Hematopoietic multipotent progenitor cell treated with erythropoietin and hydrocortisone succinate and interleukin-3 and kit ligand, for 6 days (in vitro differentiated cells): Measurements from ENCODE around the gene SIGLECL1.

Source experiments
- DNase-seq: peaks from one replicate; pipeline ENCODE4 v3.0.0-alpha.2; 2015

The SIGLECL1 gene

DNA sequence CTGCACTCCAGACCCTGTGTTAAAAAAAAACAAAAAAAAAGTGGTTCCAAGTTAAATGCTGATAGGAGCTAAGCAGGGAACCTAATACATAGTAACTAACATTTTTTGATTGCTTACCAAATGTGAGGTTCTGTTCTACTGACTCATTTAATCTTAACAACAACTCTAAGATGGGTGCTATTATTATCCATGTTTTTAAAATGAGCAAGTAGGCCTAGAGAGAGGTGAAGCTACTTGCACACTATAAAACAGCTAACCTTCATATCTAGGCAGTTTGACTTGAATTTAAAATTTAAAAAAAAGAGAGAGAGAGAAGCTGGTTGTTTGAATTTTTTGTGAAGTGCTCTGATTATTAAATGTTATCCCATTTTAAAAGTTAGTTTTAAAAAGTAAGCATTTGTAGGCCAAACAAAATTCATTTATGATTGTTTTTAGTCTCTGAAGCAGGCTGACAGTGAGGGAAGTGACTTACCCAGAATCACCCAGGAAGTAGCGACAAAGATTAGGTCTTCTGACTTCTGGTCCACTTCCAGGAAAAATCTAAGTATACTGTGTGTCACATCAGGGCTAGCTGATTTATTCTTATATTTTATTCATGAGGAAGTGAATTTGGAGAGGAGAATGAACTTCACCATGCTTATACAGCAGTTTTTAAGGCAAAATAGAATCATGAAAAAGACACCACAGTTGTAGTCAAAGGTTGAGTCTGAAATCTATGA is 2.4 kb downstream of the SIGLECL1 start:
- no peak for DNase-seq

DNA sequence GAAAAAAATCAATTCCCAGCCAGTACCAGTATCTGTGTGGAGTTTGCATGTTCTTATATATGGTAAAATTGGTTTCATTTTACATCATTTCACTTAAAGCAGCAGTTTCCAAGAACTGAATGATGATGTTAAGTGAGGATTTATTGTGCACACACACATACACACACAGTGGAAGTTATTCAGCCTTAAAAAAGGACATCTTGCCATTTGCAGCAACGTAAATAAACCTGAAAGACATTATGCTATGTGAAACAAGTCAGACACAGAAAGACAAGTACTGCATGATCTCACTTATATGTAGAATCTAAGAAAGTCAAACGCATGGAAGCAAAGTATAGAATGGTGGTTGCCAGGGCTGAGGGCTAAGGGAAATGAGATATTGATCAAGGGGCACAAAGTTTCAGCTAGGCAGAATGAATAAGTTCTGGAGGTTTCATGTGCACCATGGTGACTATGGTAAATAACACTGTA is 5.3 kb downstream of the SIGLECL1 start:
- DNase-seq, result no peak

DNA sequence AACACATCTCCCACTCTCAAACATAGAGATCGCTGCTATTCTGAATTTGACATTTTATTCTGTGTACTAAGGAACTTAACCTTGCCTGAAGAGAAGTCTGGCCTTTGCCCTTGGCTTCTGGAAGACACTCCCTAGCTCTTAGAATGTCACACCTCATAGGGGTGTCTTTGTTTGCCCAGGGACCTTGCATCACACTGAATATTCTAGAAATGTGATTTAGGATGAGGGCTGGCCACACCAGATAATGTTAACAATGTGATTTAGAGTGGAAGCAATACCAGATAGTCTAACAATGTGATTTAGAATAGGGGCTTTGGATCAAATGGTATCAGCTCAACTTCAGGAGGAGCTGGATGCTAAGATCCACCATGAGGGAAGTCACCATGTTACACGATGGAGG is 6.6 kb downstream of the SIGLECL1 start:
- no peak for DNase-seq

DNA sequence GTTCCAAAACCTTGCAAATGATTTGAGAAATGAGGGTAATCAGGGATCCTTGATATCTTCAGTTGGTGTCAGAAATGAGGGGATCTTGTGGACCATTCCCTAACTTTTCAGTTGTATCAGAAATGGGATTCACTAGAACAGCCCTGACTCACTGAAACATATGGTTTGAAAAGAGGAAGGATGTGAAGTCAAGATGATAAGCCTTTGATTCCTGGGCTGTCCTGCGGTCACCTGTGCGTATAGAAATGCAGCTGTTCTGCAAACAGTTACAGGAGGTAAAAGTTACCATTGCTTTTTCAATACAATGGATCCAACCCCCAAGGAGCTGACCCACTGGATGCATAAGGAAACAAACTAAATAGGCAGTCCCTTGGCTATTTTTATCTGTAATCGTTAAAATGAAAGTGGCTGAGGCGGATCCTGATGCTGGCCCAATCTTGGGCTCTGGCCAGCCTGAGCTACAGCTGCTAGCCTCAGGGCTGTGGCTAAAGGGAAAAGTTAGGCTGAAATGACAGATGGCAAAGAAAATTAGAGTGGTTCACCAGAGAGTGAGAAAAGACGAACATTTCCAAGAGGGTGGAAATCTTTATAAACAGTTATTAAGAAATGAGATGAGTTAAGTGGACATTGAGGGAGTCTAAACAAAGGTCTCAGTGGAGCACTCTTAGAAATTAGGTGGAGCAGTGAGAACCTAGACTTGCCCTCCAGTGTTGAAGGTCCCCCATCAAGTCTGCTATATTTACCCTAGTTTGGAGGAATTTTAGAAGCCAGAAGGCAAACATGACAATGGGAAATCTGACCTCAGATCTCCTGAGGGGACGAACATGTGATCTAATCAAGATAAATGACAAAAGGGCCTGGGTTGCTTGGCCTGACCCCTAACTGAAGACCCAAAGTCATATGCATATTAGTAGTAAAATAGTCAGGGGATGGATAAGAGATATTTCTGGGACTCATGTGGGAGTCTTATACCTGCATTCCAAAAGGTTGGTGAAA is 7.6 kb downstream of the SIGLECL1 start:
- DNase-seq, result peak; percentile 50

DNA sequence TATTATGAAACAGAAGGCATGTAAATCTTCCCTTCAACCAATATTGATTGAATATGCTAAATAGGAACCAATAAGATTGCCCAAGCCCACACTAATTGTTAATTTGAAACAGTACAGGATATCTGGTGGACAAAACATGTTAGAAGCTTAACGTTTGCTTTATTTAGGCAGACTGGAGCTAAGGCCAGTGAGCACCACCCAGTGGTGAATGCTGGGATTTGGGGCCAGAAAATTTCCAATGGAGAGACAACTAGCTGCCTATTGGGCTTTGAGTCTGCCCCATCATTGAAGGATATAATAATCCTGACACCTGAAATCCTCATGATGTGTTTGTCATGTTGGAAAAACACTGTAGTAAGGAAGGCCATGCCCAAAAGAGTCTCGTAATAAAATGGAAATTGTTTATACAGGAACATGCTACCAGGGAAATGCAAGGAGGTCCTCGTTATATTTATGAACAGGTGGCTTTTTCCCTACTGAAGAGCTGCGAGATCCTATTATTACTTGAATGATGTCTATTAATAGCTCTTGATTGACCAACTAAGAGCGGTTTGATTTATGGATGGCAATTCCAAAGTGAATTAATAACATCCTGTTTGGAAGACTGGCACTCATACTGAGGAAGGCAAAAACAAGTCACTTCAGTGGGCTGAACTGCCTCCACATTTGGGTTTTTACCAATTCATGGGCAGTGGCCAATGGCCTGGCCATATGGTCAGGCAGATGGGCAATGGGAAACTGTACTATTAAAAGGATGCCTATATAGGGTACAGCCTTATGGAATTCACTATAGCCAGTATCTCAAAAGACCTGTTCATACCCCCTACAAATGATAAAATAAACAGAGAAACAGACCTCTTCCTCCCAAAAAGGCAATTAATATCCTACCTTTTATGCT is 8.7 kb downstream of the SIGLECL1 start:
- peak; percentile 77 for DNase-seq

DNA sequence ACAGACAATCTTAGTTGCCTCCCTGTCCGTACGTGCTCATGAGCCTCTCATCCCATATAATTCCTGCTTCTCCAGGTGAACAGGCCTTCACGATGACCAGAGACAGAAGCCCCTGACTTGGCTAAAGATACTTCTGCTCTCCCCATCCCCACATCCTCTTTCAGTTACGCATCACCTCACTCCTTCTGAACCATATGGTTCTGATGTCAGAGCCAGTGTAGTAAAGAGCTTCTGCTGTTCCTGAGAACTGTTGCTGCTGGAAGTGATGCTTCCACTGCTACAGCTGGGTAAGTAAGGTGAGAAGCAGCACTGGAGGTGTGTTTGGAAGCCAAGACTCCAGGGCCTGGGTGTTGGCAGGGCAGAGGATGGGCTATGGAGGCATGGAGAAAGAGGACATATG is 12.9 kb downstream of the SIGLECL1 start:
- no peak for DNase-seq

DNA sequence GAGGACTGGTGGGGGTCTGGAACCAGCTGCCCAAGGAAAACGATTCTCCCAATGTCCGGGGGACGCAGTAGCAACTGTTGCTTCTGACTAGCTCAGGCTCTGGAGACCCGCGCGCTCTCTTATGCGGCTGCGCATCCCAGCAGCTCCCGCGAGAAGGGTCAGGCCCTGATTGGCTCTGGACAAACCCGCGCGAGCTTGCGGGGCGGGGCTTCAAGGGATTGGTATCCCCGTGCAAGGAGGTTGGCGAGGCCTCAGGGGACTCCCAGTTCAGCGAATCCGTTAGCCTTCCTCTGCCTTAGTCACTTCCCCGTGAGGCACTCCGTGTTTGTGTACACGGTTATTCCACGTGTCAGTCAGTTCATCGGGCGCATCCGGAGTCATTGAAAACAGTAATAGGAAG is 20.2 kb downstream of the SIGLECL1 start:
- no peak for DNase-seq

DNA sequence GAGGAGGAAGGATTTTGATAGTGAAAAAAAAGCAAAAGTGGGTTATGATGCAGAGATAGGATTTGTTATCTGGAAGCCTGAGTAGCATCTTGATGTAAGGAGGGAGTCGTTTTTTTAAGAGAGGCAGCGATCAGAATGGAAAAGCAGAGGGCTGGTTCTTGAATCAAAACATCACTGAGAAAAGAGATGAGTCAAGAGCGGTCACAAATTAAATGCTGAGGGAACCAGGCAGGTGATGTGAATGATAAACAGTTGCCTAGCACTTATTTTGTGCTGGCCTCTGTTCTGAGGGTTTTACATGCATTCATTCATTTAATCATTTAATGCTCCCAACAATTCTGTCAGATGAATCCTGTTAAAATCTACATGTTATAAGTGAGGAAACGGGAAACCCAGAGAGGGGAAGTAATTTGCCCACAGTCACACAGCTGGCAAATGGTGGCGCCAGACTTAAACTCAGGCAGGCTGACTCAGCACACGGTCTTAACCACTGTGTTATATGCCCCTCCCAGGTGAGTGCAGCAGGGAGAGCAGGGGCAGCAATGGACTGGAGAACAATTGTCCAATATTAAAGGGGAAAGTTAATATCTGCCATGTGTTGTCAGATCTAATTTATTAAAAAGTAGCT is 21.4 kb downstream of the SIGLECL1 start:
- peak; percentile 35 for DNase-seq

DNA sequence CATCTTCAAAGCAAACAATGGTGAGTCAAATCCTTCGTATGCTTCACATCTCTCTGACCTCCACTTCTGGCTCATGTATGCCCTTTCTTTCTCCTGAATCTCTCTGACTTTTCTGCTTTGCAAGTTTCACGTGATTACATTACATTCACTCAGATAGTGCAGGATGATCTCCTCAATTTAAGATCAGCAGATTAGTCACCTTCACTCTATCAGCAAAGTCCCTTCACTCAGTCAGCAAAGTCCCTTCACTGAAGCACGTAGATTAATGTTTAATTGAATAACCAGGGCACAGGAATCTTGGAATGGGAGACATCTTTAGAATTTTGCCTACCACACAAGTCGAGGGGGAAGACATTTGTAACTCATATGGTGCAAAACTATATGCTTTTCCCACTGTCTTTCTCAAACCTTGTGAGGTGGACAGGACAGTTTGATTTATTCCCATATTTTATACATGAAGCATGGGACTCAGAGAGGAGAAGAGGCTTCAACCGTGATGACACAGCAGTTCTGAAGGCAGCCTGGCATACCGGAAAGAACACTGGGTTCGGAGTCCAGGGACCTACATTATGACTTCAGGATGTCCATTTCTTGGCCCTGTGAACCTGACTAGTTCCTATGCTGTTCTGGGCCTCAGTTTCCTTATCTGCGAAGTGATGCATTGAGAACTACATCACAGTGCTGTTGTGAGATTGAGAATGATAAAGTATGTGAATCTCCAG is 23.3 kb downstream of the SIGLECL1 start:
- DNase-seq, result no peak

DNA sequence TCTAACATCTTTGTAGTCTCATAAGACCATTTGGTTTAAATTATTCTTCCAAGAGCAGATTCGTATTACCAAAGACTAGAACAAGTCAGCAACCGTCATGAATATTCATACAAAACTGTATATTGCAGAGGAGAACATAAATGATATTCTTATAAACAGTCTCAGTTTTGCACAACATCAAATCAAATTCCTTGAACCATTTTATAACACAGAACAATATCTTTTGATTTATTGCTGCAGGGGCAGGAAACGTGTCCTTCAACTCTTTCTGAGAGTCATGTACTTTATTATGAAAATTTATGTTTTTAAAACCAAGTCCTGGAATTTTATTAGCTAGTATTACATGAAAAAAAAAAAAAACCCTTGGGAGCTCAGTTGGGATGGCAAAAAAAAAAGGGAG is 26.2 kb downstream of the SIGLECL1 start:
- DNase-seq, result no peak

DNA sequence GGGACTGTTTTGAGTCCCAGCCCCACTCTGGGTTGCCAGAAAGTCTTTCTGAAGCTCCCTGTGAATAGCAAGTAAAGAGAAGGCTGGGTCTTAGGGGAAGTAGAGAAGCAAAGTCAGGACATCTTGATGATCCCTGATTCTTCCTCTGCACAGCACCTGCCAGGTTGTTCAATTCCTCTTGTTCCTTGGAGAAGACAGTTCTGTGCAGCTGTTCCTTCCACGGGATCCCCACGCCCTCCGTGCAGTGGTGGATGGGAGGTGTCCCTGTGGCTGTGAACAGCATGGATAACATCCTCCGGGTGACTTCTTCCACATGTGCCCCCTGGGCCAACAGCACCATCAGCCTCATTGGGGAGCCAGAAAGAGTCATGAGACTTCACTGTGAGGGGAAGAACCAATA is 31.5 kb downstream of the SIGLECL1 start:
- no peak for DNase-seq

DNA sequence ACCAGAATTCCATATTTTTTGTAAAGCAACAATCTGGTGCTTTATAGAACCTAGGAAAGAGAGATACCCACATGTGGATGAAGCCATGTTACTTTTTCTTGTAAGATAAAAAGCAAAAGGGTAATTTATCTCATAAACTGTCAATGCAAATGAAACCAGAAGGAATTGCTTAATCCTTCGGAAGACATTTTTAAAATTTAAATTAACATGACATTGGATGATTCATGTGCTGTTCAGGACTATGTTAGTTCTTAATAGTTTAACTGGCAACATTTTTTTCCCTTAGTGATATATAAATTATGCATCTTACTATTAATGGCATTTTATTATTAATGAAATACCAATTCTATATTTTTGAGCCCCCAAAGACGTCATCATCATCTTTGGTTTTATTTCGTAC is 34.8 kb downstream of the SIGLECL1 start:
- no peak for DNase-seq

DNA sequence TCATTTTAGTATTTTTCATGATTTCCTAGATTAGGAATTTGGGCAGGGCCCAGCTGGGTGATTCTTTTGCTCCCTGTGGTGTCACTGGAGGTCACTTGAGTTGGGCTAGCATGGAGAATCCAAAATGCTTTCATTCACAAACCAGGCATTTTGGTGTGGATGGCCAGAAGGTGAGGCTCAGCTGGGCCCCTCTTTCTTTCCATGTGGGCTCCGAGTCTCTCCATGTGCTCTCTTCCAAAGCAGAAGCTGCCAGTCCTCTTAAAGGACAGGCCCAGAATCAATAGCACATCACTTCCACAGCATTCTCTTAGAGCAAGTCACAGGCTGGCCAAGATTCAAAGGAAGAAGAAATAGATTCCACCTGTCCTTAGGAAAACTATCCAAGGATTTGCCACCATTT is 38.8 kb downstream of the SIGLECL1 start:
- DNase-seq, result no peak

DNA sequence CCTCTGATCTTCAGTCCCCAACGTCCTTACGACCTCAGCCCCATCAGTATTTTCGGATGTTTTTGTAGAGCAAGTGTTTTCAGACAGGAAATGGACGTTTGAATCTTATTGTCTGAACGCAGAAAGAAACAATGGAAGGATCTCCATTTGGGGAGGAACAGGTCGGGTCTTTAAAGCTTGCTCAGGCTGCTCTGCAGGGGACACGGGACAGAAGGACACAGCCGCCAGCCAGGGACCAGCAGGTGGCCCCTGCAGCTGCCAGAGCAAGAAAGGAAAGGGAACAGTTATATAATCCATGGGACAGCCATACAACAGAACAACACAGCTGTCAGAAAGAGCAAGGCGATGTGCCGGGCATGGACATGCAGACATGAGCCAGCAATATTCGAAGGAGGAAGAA is 42.1 kb downstream of the SIGLECL1 start:
- no peak for DNase-seq

DNA sequence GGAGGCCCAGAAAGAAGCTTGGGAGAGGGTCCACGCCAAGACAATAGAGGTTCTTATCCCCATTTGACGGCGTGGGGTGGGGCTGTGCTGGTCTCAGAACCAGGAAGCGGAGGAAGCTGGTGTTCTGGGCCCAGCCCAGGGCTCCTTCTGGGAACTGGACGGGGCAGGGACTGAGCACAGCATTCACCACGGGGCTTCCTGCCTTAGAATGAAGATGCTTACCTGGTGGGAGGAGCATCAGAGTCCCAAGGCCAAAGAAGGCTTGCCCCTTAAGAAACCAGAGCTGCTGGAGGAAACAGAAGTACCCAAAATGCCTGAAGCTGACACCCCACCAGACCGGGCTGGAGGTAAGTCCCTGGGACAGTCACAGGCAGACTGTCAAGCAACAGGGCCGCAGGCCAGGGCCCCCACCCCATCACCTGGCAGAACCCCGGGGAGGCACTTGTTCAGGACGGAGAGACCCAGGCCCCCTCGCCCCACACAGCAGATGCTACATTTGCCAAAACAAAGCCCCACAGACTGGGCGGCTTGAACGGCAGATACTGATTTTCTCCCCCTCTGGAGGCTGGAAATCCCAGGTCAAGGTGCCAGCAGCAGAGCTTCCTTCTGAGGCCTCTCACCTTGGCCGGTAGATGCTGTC is 42.8 kb downstream of the SIGLECL1 start:
- DNase-seq, result no peak

DNA sequence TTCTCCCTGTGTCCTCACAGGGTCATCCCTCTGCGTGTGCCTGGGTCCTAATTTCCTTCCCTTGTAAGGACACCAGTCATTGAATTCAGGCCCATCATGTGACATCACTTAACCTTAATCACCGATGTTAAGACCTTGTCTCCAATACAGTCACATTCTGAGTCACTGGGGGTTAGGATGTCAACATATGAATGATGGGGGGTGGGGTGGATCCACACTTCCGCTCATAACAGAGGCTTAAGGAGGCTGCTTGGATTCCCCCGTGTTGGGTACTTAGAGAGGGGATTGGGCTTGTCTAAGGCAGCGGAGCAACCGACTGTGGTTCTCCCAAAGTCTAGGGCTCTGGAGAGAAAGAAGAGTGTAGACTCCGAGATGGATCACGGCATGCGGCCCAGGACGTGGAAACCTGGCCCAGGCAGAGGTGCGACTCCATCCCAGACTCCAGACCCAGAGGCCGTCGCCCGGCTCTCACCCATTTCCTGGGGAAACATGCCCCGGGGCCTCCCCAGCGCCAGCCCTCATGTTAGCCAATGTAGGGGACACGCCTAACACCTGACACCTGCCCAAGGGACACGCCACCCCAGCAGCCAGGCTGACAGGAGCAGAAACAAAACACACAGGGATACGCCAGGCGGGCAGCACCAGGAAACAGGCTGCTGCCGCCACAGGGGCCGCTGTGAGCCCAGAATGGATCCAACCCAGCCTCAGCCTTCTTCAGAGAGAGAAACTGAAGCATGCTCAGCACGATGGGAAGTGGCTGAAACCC is 43.5 kb downstream of the SIGLECL1 start:
- DNase-seq, result no peak

DNA sequence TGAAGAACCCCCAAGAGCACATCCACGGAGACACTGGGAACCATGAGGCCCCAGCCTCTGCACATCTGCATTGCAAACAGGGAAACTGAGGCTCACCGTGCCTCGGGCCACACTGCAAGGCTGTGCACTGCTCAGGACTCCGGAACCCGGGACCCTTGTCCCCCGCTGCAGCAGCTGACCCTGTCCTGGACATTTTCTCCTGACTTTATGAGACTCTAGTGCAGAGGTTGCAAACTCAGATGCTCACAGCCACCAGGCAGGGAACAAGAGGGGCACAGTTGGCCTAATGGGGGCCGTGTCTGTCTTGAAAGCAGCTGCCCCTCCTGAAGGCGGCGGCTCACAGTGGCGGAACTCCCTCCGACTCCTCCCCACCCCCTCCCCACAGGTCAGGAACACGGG is 44.1 kb downstream of the SIGLECL1 start:
- no peak for DNase-seq

DNA sequence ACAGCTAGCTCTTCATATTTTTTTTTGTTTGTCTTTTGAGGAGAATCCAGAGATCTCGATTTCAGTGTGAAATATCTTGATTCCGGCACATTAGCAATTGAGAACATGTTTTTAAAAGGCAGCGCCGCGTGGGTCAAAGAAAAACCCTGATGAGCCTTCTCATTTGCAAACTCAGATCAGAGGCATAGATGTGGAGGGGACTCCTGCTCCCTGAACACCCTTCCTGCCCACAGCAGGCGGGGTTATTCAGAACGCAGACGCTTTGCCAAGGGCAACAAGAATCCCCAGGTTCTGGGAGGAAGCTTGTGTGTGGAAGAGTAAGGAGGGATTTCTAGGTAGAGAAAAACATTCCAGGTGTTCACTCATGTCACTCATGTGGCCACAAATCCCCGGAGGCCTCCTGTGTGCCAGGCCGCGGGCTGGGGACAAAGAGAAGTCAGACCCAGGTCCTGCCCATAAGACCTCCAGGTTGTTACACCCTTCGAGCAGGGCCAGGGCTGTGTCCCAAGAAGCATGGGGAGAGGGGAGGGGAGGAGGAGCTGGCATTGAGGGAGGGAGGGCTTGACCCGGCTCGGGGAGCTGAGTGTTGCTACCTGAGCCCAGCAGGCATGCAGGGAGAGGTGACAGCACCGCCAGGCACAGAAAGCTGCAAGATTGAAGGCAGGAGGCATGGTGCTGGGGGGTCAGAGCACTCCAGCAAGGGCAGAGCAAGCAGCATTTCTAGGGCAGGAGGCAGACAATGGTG is 44.7 kb downstream of the SIGLECL1 start:
- DNase-seq, result no peak

DNA sequence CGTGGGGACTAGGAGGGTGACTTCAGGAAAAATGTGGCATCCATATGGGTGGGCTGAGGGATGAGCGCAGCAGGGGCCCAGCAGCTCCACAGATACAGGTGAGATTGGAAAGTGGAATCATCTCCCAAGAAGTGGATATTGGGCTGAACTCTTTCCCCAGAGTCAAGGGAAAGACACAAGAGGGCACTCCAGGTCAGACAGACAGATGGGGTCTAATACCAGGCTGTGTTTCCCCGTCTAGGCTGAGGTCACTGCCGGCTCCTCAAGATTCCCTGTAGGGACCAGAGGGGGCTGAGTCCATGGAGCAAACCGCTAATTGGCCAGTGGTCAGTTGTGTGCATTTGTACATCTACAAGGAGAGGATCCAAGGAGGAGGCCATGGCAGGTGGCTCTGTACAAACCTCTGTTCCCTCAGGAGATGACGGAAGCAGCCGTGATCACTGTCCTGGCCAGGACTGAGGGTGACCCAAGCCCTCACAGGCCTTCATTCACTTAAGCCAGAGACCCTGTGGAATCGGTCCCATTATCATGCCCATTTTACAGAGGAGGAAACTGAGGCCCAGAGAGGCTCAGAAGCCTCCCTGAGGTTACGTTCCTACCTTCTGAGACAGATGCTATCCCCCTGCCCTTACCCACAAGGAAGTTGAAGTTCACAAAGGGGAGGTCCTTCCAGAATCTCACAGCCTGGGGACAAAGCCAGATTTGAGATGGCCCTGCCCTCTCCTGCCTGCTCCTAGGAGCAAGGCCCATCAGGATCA is 45.6 kb downstream of the SIGLECL1 start:
- DNase-seq, result peak; percentile 15
